RWPE2 (cell line): ENCODE results near the gene BCL10.

Experiments used
- ATAC-seq: fragments of 200-7000 bp; cut with Tn5 transposase; 3 replicates; pipeline ENCODE4 v1.9.1; 2021; ENCODE audit warnings: low read depth
- DNase-seq: peaks from one replicate; pipeline ENCODE4 v3.0.0-alpha.2; 2020; ENCODE audit warnings: low spot score
- H3K27ac ChIP-seq: fragments of 450-650 bp; 2 replicates; pipeline ENCODE4 v1.5.1; 2017; ENCODE audit warnings: mild to moderate bottlenecking; ENCODE audit not compliant: poor library complexity, severe bottlenecking
- H3K27me3 ChIP-seq: fragments of 250-450 bp; sonication (Bioruptor Pico); 2 replicates; pipeline ENCODE4 v1.5.1; 2021; ENCODE audit warnings: mild to moderate bottlenecking, moderate library complexity; ENCODE audit not compliant: insufficient read depth, poor library complexity, severe bottlenecking
- H3K36me3 ChIP-seq: fragments of 250-450 bp; sonication (Bioruptor Pico); 2 replicates; pipeline ENCODE4 v1.5.1; 2020; ENCODE audit warnings: low read depth, mild to moderate bottlenecking, moderate library complexity
- H3K4me1 ChIP-seq: fragments of 250-450 bp; sonication (Bioruptor Pico); 2 replicates; pipeline ENCODE4 v1.5.1; 2021; ENCODE audit warnings: mild to moderate bottlenecking, moderate library complexity; ENCODE audit not compliant: insufficient read depth, poor library complexity, severe bottlenecking
- H3K4me3 ChIP-seq: fragments of 250-450 bp; sonication (Bioruptor Pico); 2 replicates; pipeline ENCODE4 v1.5.1; 2021; ENCODE audit warnings: mild to moderate bottlenecking, moderate library complexity; ENCODE audit not compliant: severe bottlenecking
- H3K9me3 ChIP-seq: fragments of 250-450 bp; sonication (Bioruptor Pico); 2 replicates; pipeline ENCODE4 v1.5.1; 2021; ENCODE audit warnings: mild to moderate bottlenecking, moderate library complexity; ENCODE audit not compliant: severe bottlenecking
- CTCF ChIP-seq: fragments of 450-650 bp; IDR thresholded peaks from one replicate; pipeline ENCODE4 v1.5.1; 2017; ENCODE audit warnings: mild to moderate bottlenecking, moderate library complexity; ENCODE audit not compliant: poor library complexity, severe bottlenecking

The BCL10 gene

DNA sequence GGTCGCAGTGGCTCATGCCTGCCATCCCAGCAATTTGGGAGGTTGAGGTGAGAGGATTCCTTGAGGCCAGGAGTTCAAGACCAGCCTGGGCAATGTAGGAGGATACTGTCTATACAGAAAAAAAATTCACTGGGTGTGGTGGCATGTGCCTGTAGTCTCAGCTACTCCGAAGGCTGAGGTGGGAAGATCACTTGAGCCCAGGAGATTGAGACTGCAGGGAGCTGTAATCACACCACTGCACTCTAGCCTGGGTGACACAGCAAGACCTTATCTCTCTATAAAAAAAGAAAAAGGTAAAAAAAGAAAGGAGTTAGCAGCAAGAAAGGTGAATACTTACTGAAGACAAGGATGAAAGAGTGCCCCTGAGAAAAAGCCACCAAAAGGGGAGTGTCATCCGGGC is 23.7 kb upstream of the BCL10 start:
- H3K27ac ChIP-seq = no peak overlapping the region
- no peaks in the 10 kb centered on the region for H3K9me3 ChIP-seq
- H3K27me3 ChIP-seq = no peaks in the 10 kb centered on the region
- no peak for ATAC-seq
- no peak for TF ChIP-seq CTCF
- DNase-seq = no peak
- H3K36me3 ChIP-seq = no peaks in the 10 kb centered on the region
- no peak overlapping the region for H3K4me3 ChIP-seq
- H3K4me1 ChIP-seq = peaks cover 29% of the 10 kb centered on the region

GRCh38 chr1:85297855-85298629 is 21.6 kb upstream of the BCL10 start:
- DNase-seq = no peak
- no peak for TF ChIP-seq CTCF
- Histone ChIP-seq H3K4me1 (peaks cover 38% of the 10 kb centered on the region), H3K27me3 (no peaks in the 10 kb centered on the region), H3K4me3 (no peak overlapping the region), H3K27ac (peak overlapping the region; percentile 87), H3K9me3 (no peaks in the 10 kb centered on the region), H3K36me3 (no peaks in the 10 kb centered on the region)
- ATAC-seq = peak; percentile 59

DNA sequence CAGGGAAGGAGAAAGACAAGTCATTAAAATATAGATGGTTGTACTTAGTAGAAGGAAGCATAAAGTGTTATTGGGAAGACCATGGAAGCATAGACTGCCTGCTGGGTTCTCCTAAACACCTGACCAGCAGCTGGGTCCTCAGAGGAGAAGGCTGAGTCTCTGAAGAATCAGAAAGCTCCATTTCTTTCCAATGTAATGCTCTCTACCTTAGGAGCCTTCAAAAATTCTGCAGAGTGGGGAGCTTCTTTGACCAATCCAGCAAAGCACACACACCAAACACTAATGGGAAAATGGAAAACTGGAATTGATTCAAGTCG is 21.1 kb upstream of the BCL10 start:
- DNase-seq = no peak
- H3K27me3 ChIP-seq = no peaks in the 10 kb centered on the region
- H3K27ac ChIP-seq = peak overlapping the region; percentile 87
- H3K4me1 ChIP-seq = peaks cover 38% of the 10 kb centered on the region
- no peak for ATAC-seq
- TF ChIP-seq CTCF = no peak
- no peak overlapping the region for H3K4me3 ChIP-seq
- H3K9me3 ChIP-seq = no peaks in the 10 kb centered on the region
- H3K36me3 ChIP-seq = no peaks in the 10 kb centered on the region

DNA sequence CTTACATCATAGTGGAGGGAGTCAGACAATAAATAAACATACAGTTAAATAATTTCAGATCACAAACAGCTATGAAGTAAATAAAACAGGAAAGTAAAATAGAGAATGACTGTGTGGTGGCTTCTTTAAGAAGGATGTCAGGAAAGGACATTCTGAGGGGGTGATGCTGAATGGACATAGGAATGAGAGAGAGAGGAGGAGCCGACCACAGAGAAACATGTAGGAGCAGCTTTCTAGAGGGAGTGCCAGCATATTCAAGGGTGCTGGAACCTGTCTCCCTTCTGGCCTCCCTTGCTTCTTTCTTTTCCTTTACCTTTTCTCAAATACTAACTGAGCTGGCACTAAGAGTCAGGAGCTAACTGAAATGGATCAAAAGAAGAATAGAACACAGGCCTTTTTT is 20.5 kb upstream of the BCL10 start:
- Histone ChIP-seq H3K4me3 (no peak overlapping the region), H3K9me3 (no peaks in the 10 kb centered on the region), H3K27me3 (no peaks in the 10 kb centered on the region), H3K27ac (peak overlapping the region; percentile 87), H3K36me3 (no peaks in the 10 kb centered on the region), H3K4me1 (peaks cover 38% of the 10 kb centered on the region)
- ATAC-seq (no peak), DNase-seq (no peak)
- no peak for TF ChIP-seq CTCF

DNA sequence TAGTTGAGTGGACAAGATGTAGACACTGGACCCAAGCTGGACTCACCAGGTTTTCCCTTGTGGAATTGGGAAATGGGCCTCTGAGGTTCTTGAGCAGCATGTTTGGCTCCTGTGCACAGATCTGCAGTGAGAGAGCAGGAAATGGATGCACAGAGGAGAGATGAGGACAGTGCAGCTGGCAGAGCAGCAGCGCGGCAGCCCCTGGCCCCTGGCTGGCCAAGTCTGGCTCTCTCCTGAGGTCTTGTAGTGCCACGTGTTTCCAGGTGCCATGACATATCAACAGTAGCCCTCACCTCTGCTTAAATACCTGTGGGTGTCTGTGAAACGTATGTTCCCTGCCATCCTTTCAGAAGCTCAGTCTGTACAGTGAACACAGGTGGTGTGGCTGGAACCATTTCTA is 19.2 kb upstream of the BCL10 start:
- Histone ChIP-seq H3K36me3 (no peaks in the 10 kb centered on the region), H3K4me3 (no peak overlapping the region), H3K4me1 (peaks cover 48% of the 10 kb centered on the region), H3K27ac (peak overlapping the region; percentile 87), H3K27me3 (no peaks in the 10 kb centered on the region), H3K9me3 (no peaks in the 10 kb centered on the region)
- DNase-seq = no peak
- ATAC-seq = no peak
- no peak for TF ChIP-seq CTCF
